Measurements from ENCODE around the gene COLEC12. TPM values are rescaled to one million over a fixed set of nuclear protein-coding genes. Genes with fewer than 3 reads are reported as not detected.

COLEC12 gene
- total RNA-seq (not detected), total RNA-seq (0 to 0.12 reads per million in 2 donors)

GRCh38 chr18:500632-501405, at the start of gene COLEC12:
COLEC12 (minus strand) TSS chr18:500701; CDS start chr18:500514, 187 bp downstream.
- ATAC-seq (no peak), DNase-seq (no peak)
- peaks cover 4% of the 10 kb centered on the region for H3K4me1 Mint-ChIP-seq
- H3K4me3 Mint-ChIP-seq: peak within 1 kb of the TSS; percentile 67
- H3K27me3 Mint-ChIP-seq: peaks cover 39% of the 10 kb centered on the region
- H3K27ac Mint-ChIP-seq: no peak within 1 kb of the TSS
- H3K9me3 ChIP-seq (ENCODE audit: control insufficient read depth, low read length, poor library complexity, severe bottlenecking): no peaks in the 10 kb centered on the region
- no peaks in the 10 kb centered on the region for H3K36me3 Mint-ChIP-seq (ENCODE audit: low read depth)

DNA sequence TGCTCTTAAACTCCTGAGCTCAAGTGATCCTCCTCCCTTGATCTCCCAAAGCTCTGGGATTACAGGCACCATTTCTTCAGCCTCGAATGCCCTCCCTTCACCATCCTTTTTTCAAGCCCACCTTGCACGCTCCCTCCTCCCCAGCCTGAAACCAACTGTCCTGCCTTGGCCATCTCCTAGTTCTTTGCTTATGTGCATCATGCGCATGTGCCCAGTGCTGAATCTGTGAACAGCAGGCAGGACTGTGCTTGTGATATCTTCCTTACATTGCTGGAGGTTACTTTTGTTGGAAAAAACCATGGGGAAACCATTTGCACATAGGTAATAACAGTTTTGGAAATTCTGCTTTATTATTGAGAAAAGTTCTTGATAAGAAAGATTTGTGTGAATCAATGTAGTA, 49.5 kb upstream of the COLEC12 start:
- ATAC-seq (no peak), DNase-seq (no peak)
- H3K36me3 Mint-ChIP-seq (ENCODE audit: low read depth): peaks cover 5% of the 10 kb centered on the region
- H3K27me3 Mint-ChIP-seq: peaks cover 25% of the 10 kb centered on the region
- H3K9me3 ChIP-seq (ENCODE audit: control insufficient read depth, low read length, poor library complexity, severe bottlenecking): no peaks in the 10 kb centered on the region
- no peaks in the 10 kb centered on the region for H3K4me1 Mint-ChIP-seq
- no peak overlapping the region for H3K4me3 Mint-ChIP-seq
- H3K27ac Mint-ChIP-seq: no peak overlapping the region

- no peak for ATAC-seq
- no peaks in the 10 kb centered on the region for H3K9me3 ChIP-seq (ENCODE audit: control insufficient read depth, low read length, poor library complexity, severe bottlenecking)
- H3K27ac Mint-ChIP-seq: no peak overlapping the region
Observed at GRCh38 chr18:543447-544078, 43.1 kb upstream of the COLEC12 start.

DNA sequence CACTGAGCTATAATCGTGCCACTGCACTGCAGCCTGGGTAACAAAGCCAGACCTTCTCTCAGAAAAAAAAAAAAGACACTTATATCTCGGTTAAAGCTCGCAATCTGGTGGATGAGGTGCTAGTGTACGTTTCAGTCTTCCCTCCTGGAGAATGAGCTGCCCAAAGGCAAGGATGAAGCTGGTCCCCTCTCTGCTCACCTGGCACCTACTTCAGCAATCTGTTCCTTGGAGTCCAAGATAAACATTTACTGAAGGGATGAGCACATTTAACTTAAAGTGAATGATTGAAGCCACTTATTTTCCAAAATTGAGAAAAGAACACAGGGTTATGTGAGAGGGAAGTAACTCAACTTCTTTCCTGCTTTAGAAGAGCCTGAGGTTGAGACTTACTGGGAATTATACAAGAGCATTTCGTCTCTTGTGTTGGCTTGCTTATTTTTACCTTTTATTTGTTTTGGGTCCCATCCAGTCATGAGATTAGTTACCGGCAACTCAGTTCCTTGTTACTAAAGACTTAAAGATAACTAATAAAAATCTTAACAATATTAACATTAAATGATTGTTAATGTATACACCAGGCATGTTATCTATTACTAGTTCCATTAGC, 33.6 kb upstream of the COLEC12 start:
- Mint-ChIP-seq H3K4me1 (no peaks in the 10 kb centered on the region), H3K4me3 (no peak overlapping the region), H3K27ac (no peak overlapping the region), H3K27me3 (no peaks in the 10 kb centered on the region), H3K36me3 (ENCODE audit: low read depth) (no peaks in the 10 kb centered on the region)
- ATAC-seq (no peak), DNase-seq (no peak)
- no peaks in the 10 kb centered on the region for H3K9me3 ChIP-seq (ENCODE audit: control insufficient read depth, low read length, poor library complexity, severe bottlenecking)

More at GRCh38 chr18:543447-544078, 43.1 kb upstream of the COLEC12 start:
- H3K36me3 Mint-ChIP-seq (ENCODE audit: low read depth): peaks cover 3% of the 10 kb centered on the region
- peaks cover 14% of the 10 kb centered on the region for H3K27me3 Mint-ChIP-seq
- no peak overlapping the region for H3K4me3 Mint-ChIP-seq
- H3K4me1 Mint-ChIP-seq: no peaks in the 10 kb centered on the region
- DNase-seq: no peak

- Mint-ChIP-seq H3K27ac (no peak overlapping the region), H3K36me3 (ENCODE audit: low read depth) (no peaks in the 10 kb centered on the region), H3K4me1 (no peaks in the 10 kb centered on the region), H3K4me3 (no peak overlapping the region), H3K27me3 (peaks cover 7% of the 10 kb centered on the region)
- DNase-seq: no peak
- no peak for ATAC-seq
- no peaks in the 10 kb centered on the region for H3K9me3 ChIP-seq (ENCODE audit: control insufficient read depth, low read length, poor library complexity, severe bottlenecking)
Observed at GRCh38 chr18:532632-533031, 32.1 kb upstream of the COLEC12 start.

DNA sequence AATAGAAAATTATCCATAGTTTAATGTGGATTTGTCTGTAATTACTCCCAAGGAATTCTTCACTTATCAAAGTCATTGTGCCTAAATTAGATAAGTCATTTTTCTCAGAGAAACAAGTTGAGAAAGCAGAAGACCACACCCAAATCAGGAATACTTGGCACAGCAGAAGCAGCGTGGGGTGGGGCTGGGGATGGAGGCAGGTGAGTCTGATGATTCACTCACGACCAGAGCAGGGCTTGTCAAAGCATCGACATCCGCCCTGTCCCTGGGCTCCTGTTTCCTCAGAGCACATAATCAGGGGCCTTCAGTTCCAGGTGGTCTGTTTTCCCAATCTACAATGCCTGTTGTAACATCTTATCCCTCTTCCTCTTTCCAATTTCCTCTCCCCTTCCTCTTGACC, 31.5 kb upstream of the COLEC12 start:
- Mint-ChIP-seq H3K4me1 (no peaks in the 10 kb centered on the region), H3K27ac (no peak overlapping the region), H3K27me3 (peaks cover 13% of the 10 kb centered on the region), H3K36me3 (ENCODE audit: low read depth) (no peaks in the 10 kb centered on the region), H3K4me3 (no peak overlapping the region)
- ATAC-seq (no peak), DNase-seq (no peak)
- no peaks in the 10 kb centered on the region for H3K9me3 ChIP-seq (ENCODE audit: control insufficient read depth, low read length, poor library complexity, severe bottlenecking)

GRCh38 chr18:527146-527545, 26.6 kb upstream of the COLEC12 start:
- Mint-ChIP-seq H3K27me3 (peaks cover 28% of the 10 kb centered on the region), H3K4me3 (no peak overlapping the region), H3K36me3 (ENCODE audit: low read depth) (no peaks in the 10 kb centered on the region), H3K4me1 (no peaks in the 10 kb centered on the region), H3K27ac (no peak overlapping the region)
- DNase-seq: no peak
- no peak for ATAC-seq
- H3K9me3 ChIP-seq (ENCODE audit: control insufficient read depth, low read length, poor library complexity, severe bottlenecking): no peaks in the 10 kb centered on the region

- DNase-seq (no peak), ATAC-seq (no peak)
- Mint-ChIP-seq H3K4me1 (no peaks in the 10 kb centered on the region), H3K27me3 (peaks cover 28% of the 10 kb centered on the region), H3K36me3 (ENCODE audit: low read depth) (no peaks in the 10 kb centered on the region), H3K27ac (no peak overlapping the region), H3K4me3 (no peak overlapping the region)
- H3K9me3 ChIP-seq (ENCODE audit: control insufficient read depth, low read length, poor library complexity, severe bottlenecking): no peaks in the 10 kb centered on the region
Observed at GRCh38 chr18:526681-527080, 26.2 kb upstream of the COLEC12 start.

GRCh38 chr18:525036-525797, 24.7 kb upstream of the COLEC12 start:
- ATAC-seq: no peak
- no peaks in the 10 kb centered on the region for H3K9me3 ChIP-seq (ENCODE audit: control insufficient read depth, low read length, poor library complexity, severe bottlenecking)
- H3K36me3 Mint-ChIP-seq (ENCODE audit: low read depth): no peaks in the 10 kb centered on the region
- H3K4me3 Mint-ChIP-seq: no peak overlapping the region
- no peak for DNase-seq
- H3K4me1 Mint-ChIP-seq: peaks cover 2% of the 10 kb centered on the region
- H3K27me3 Mint-ChIP-seq: peaks cover 29% of the 10 kb centered on the region
- H3K27ac Mint-ChIP-seq: no peak overlapping the region

GRCh38 chr18:524466-524865, 24.0 kb upstream of the COLEC12 start:
- no peak overlapping the region for H3K27ac Mint-ChIP-seq
- ATAC-seq (no peak), DNase-seq (no peak)
- peaks cover 2% of the 10 kb centered on the region for H3K4me1 Mint-ChIP-seq
- no peak overlapping the region for H3K4me3 Mint-ChIP-seq
- peaks cover 37% of the 10 kb centered on the region for H3K27me3 Mint-ChIP-seq
- no peaks in the 10 kb centered on the region for H3K9me3 ChIP-seq (ENCODE audit: control insufficient read depth, low read length, poor library complexity, severe bottlenecking)
- H3K36me3 Mint-ChIP-seq (ENCODE audit: low read depth): no peaks in the 10 kb centered on the region

- ATAC-seq: no peak
- no peak overlapping the region for H3K27ac Mint-ChIP-seq
Observed at GRCh38 chr18:523561-523960, 23.1 kb upstream of the COLEC12 start.

DNA sequence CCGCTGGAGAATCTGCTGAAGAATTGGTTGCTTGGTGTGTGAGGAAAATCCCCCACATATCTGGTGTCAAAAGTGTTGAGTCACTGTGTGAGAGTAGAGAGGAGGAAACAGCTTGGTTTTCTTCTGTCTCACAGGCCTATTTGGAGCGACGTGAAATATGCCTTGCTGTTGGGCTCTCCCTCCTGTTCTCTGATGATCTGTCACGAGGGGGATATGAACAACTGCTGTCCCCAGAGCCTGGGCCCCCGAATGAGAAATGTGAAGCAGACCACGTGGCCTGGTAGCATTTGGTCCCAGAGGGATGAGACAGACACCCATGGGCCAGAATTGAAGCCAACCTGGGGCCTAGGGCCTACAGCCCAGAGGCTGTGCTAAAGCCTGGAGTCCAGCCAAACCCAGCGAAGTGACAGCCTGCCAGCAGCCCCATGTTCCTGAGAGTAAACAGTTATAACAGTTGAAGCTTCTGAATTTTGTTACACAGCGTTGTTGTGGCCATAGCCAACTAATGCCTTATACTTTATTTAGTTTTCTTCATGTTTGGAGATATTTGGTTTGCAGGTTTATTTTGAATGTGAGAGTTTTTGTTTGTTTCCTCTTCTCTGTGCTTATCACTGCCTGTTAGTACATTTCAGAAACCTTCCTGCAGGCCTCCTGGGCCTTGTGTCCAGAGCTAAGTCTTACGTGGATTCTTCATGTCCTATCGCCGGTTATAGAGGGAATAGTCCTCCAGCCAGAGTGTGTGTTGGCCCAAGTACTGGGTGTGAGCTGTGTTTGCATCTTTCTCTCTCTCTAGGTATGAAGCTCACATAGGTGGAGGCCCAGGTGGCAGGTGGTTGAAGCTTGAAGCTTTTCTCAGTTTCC, 18.7 kb upstream of the COLEC12 start:
- H3K9me3 ChIP-seq (ENCODE audit: control insufficient read depth, low read length, poor library complexity, severe bottlenecking): no peaks in the 10 kb centered on the region
- Mint-ChIP-seq H3K27me3 (peaks cover 35% of the 10 kb centered on the region), H3K27ac (no peak overlapping the region), H3K36me3 (ENCODE audit: low read depth) (no peaks in the 10 kb centered on the region), H3K4me3 (no peak overlapping the region), H3K4me1 (peaks cover 4% of the 10 kb centered on the region)
- DNase-seq (no peak), ATAC-seq (no peak)

More at GRCh38 chr18:523561-523960, 23.1 kb upstream of the COLEC12 start:
- Mint-ChIP-seq H3K27me3 (peaks cover 46% of the 10 kb centered on the region), H3K4me3 (no peak overlapping the region), H3K36me3 (ENCODE audit: low read depth) (no peaks in the 10 kb centered on the region), H3K4me1 (peaks cover 2% of the 10 kb centered on the region)
- H3K9me3 ChIP-seq (ENCODE audit: control insufficient read depth, low read length, poor library complexity, severe bottlenecking): no peaks in the 10 kb centered on the region
- DNase-seq: no peak

Data from T-helper 17 cell (primary cell).